A549 (cell line): ENCODE results near the gene CCNO. TPM values are rescaled to one million over a fixed set of nuclear protein-coding genes. Genes with fewer than 3 reads are reported as not detected.

ENCODE experiments used
- ATAC-seq, 2 experiments: fragments of 200-7000 bp in 1 of 2; fragments of >200 bp in 1 of 2; cut with Nextera tagmentation in 1 of 2; cut with Tn5 transposase in 1 of 2; 3 replicates each; pipeline versions ENCODE4 v1.8.0 to v1.9.1; 2018 to 2020; ENCODE audit warnings: mild to moderate bottlenecking in 1 of 2, moderate library complexity in 1 of 2
- CTCF ChIA-PET: fragments of 300-600 bp; sonication (Branson Sonifier 250); formaldehyde crosslinking; extraction: SDS; loops from one replicate; lab custom pipeline; 2021; ENCODE audit warnings: antibody characterized with exemption, inconsistent platforms; lab: Yijun Ruan, JAX
- POLR2A ChIA-PET: fragments of 350-600 bp; formaldehyde crosslinking; extraction: SDS; loops from one replicate; lab custom pipeline; 2021; ENCODE audit warnings: antibody characterized with exemption, inconsistent platforms; lab: Yijun Ruan, JAX
- DNase-seq, 2 experiments: peaks; one replicate each; pipeline versions ENCODE4 v3.0.0 to v3.0.0-alpha.2; 2011 to 2016; ENCODE audit warnings: low read depth in 1 of 2, low spot score in 1 of 2
- FAIRE-seq: peaks from 2 replicates; lab custom pipeline; 2011; peaks lifted over from hg19 to GRCh38; lab: Jason Lieb, UNC
- H3K27ac ChIP-seq, 2 experiments: fragments of >200 bp; sonication (Bioruptor Twin); formaldehyde crosslinking; 3 replicates each; pipeline ENCODE4 v1.5.1; 2016 to 2017
- H3K4me1 ChIP-seq: fragments of >200 bp; sonication (Bioruptor Twin); formaldehyde crosslinking; 3 replicates; pipeline ENCODE4 v1.6.1; 2016
- H3K4me2 ChIP-seq: fragments of >200 bp; sonication (Bioruptor Twin); formaldehyde crosslinking; 3 replicates; pipeline ENCODE4 v1.6.1; 2016
- H3K4me3 ChIP-seq: fragments of >200 bp; sonication (Bioruptor Twin); formaldehyde crosslinking; 3 replicates; pipeline ENCODE4 v1.5.1; 2016
- H3K9me3 ChIP-seq: fragments of >200 bp; sonication (Bioruptor Twin); formaldehyde crosslinking; 3 replicates; pipeline ENCODE4 v1.6.1; 2016
- CBX2 ChIP-seq: fragments of 200-600 bp; sonication (generic); IDR thresholded peaks from 2 replicates; pipeline ENCODE4 v1.6.1; 2016; ENCODE audit warnings: low read depth, mild to moderate bottlenecking, borderline replicate concordance
- FOSB ChIP-seq: fragments of 250-450 bp; sonication (Bioruptor Pico); IDR thresholded peaks from 2 replicates; pipeline ENCODE4 v1.5.0; 2020; ENCODE audit warnings: mild to moderate bottlenecking, moderate library complexity
- FOSL2 ChIP-seq, 2 experiments: fragments of 450-650 bp in 1 of 2; fragments of >200 bp in 1 of 2; sonication (Bioruptor Twin) in 1 of 2; formaldehyde crosslinking; IDR thresholded peaks; 2 replicates each; pipeline versions ENCODE4 v1.5.0 to v1.6.1; 2016 to 2020; ENCODE audit warnings: mild to moderate bottlenecking in 1 of 2, moderate library complexity in 1 of 2
- FOXS1 ChIP-seq: fragments of 250-450 bp; sonication (Bioruptor Pico); IDR thresholded peaks from 2 replicates; pipeline ENCODE4 v1.5.0; 2020; ENCODE audit warnings: mild to moderate bottlenecking, moderate library complexity
- GATA3 ChIP-seq: IDR thresholded peaks from 2 replicates; pipeline ENCODE4 v1.6.1; 2012; ENCODE audit warnings: borderline replicate concordance
- HOXB5 ChIP-seq: fragments of 250-450 bp; sonication (Bioruptor Pico); IDR thresholded peaks from 2 replicates; pipeline ENCODE4 v1.5.0; 2020; ENCODE audit warnings: mild to moderate bottlenecking, moderate library complexity
- JUNB ChIP-seq: fragments of >200 bp; sonication (Bioruptor Twin); formaldehyde crosslinking; IDR thresholded peaks from 2 replicates; pipeline ENCODE4 v1.6.1; 2016
- KDM1A ChIP-seq: fragments of 200-600 bp; sonication (generic); IDR thresholded peaks from 2 replicates; pipeline ENCODE4 v1.6.1; 2016; ENCODE audit warnings: low read depth, mild to moderate bottlenecking
- MAFK ChIP-seq: fragments of 450-650 bp; IDR thresholded peaks from 2 replicates; pipeline ENCODE4 v1.6.1; 2014; ENCODE audit not compliant: partially characterized antibody
- MAZ ChIP-seq: fragments of 150-350 bp; IDR thresholded peaks from 2 replicates; pipeline ENCODE4 v1.6.1; 2014; ENCODE audit warnings: antibody characterized with exemption, low read depth, low read length, borderline replicate concordance
- NPAS2 ChIP-seq: fragments of 250-450 bp; sonication (Bioruptor Pico); IDR thresholded peaks from 2 replicates; pipeline ENCODE4 v1.8.0; 2022; ENCODE audit warnings: mild to moderate bottlenecking, moderate library complexity, borderline replicate concordance
- NR3C1 ChIP-seq: fragments of >200 bp; sonication (Bioruptor Twin); formaldehyde crosslinking; IDR thresholded peaks from 3 replicates; pipeline ENCODE4 v1.6.1; 2017
- POLR2A ChIP-seq: IDR thresholded peaks from 2 replicates; pipeline ENCODE4 v1.6.1; 2012; ENCODE audit warnings: mild to moderate bottlenecking, low read length
- RARB ChIP-seq: fragments of 250-450 bp; sonication (Bioruptor Pico); IDR thresholded peaks from 2 replicates; pipeline ENCODE4 v1.8.0; 2021; ENCODE audit warnings: mild to moderate bottlenecking, moderate library complexity
- SREBF2 ChIP-seq: fragments of 450-650 bp; IDR thresholded peaks from 2 replicates; pipeline ENCODE4 v1.6.1; 2014; ENCODE audit warnings: mild to moderate bottlenecking, moderate library complexity
- TP53 ChIP-seq: fragments of 250-450 bp; sonication (Bioruptor Pico); IDR thresholded peaks from 2 replicates; pipeline ENCODE4 v1.5.0; 2021; ENCODE audit warnings: mild to moderate bottlenecking, moderate library complexity
- ZNF302 ChIP-seq: fragments of 250-450 bp; sonication (Bioruptor Pico); IDR thresholded peaks from 2 replicates; pipeline ENCODE4 v1.9.0; 2021; ENCODE audit warnings: inconsistent platforms, mild to moderate bottlenecking, moderate library complexity
- WGBS: methylation state at CpG from one replicate; pipeline ENCODE4 v1.1.6; 2017; ENCODE audit errors: missing lambda C conversion rate; 5-methylcytosine and 5-hydroxymethylcytosine counted together
- polyA plus RNA-seq, 4 experiments: library from polyadenylated mRNA; depleted of rRNA in 3 of 4; stranded (reverse); fragments of >200 nt; fragmentation: RNase III in 1 of 4; extraction: RNeasy Plus Mini Kit Qiagen cat#74134 plus additional on column Dnase treatment in 1 of 4; gene quantifications; 2 replicates in 3 of 4; 3 replicates in 1 of 4; pipeline ENCODE4 v1.2.3, GENCODE V29; 2011 to 2017
- TF ChIP-seq, protein P1 (sequence below): fragments of 250-450 bp; sonication (Bioruptor Pico); IDR thresholded peaks from 2 replicates; pipeline ENCODE4 v1.5.0; 2020; ENCODE audit warnings: low read depth, mild to moderate bottlenecking, moderate library complexity
- TF ChIP-seq, protein P2 (sequence below): fragments of 450-650 bp; IDR thresholded peaks from 2 replicates; pipeline ENCODE4 v1.6.1; 2014; ENCODE audit warnings: antibody characterized with exemption
- TF ChIP-seq, protein P3 (sequence below): fragments of >200 bp; sonication (Bioruptor Twin); formaldehyde crosslinking; IDR thresholded peaks from 3 replicates; pipeline ENCODE4 v1.5.1; 2016
- TF ChIP-seq, protein P4 (sequence below): IDR thresholded peaks from 2 replicates; pipeline ENCODE4 v1.6.1; 2012

Gene CCNO
- polyA plus RNA-seq, 2 of the 4 experiments (the other 2 are of a cell fraction): 2.2 to 4.8 TPM

DNA sequence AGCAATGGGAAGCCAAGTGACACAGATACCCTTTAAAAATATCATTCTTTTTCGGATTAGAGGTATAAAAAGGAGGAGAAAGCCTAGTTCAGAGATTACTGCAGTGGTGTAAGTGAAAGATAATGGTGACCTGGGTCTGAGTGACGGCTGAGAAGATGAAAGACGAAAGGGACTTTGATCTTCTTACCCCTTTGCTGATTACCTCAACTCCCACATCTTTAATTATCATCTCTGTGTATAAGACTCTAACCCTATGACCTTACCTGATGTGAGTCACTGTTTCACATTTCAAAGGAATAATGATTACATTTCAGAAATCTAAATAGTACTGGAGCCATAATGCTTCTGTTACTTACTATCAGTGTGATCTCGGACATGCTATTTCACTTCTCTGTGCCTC is 21.4 kb upstream of the CCNO start:
- POLR2A ChIA-PET: no interaction called here
- no peak overlapping the region for H3K4me2 ChIP-seq
- FAIRE-seq (no peak), ATAC-seq (no peak), DNase-seq (no peak)
- TF ChIP-seq FOSB (CRISPR knock-in tag) (no peak), RARB (CRISPR knock-in tag) (no peak), JUNB (no peak), FOXS1 (CRISPR knock-in tag) (no peak), FOSL2 (IDR thresholded peaks at IDR 0.05) (no peak), FOSL2 (CRISPR knock-in tag; IDR thresholded peaks at IDR 0.05) (no peak), ZNF302 (CRISPR knock-in tag) (no peak), MAZ (no peak), POLR2A (no peak), HOXB5 (CRISPR knock-in tag) (no peak), KDM1A (no peak), SREBF2 (no peak), CBX2 (no peak), TP53 (CRISPR knock-in tag) (no peak), NR3C1 (no peak), NPAS2 (CRISPR knock-in tag) (no peak), GATA3 (no peak)
- TF ChIP-seq, protein P1, sequence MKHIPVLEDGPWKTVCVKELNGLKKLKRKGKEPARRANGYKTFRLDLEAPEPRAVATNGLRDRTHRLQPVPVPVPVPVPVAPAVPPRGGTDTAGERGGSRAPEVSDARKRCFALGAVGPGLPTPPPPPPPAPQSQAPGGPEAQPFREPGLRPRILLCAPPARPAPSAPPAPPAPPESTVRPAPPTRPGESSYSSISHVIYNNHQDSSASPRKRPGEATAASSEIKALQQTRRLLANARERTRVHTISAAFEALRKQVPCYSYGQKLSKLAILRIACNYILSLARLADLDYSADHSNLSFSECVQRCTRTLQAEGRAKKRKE (CRISPR knock-in tag): no peak
- TF ChIP-seq, protein P2, sequence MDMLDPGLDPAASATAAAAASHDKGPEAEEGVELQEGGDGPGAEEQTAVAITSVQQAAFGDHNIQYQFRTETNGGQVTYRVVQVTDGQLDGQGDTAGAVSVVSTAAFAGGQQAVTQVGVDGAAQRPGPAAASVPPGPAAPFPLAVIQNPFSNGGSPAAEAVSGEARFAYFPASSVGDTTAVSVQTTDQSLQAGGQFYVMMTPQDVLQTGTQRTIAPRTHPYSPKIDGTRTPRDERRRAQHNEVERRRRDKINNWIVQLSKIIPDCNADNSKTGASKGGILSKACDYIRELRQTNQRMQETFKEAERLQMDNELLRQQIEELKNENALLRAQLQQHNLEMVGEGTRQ: no peak
- TF ChIP-seq, protein P3, sequence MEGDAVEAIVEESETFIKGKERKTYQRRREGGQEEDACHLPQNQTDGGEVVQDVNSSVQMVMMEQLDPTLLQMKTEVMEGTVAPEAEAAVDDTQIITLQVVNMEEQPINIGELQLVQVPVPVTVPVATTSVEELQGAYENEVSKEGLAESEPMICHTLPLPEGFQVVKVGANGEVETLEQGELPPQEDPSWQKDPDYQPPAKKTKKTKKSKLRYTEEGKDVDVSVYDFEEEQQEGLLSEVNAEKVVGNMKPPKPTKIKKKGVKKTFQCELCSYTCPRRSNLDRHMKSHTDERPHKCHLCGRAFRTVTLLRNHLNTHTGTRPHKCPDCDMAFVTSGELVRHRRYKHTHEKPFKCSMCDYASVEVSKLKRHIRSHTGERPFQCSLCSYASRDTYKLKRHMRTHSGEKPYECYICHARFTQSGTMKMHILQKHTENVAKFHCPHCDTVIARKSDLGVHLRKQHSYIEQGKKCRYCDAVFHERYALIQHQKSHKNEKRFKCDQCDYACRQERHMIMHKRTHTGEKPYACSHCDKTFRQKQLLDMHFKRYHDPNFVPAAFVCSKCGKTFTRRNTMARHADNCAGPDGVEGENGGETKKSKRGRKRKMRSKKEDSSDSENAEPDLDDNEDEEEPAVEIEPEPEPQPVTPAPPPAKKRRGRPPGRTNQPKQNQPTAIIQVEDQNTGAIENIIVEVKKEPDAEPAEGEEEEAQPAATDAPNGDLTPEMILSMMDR: no peak
- TF ChIP-seq, protein P4, sequence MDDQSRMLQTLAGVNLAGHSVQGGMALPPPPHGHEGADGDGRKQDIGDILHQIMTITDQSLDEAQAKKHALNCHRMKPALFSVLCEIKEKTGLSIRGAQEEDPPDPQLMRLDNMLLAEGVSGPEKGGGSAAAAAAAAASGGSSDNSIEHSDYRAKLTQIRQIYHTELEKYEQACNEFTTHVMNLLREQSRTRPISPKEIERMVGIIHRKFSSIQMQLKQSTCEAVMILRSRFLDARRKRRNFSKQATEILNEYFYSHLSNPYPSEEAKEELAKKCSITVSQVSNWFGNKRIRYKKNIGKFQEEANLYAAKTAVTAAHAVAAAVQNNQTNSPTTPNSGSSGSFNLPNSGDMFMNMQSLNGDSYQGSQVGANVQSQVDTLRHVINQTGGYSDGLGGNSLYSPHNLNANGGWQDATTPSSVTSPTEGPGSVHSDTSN: no peak
- H3K4me3 ChIP-seq: no peak overlapping the region
- H3K9me3 ChIP-seq: no peaks in the 10 kb centered on the region
- 83% methylated on average over 4 of the region's 4 CpGs for WGBS
- CTCF ChIA-PET: no interaction called here
- H3K4me1 ChIP-seq: no peaks in the 10 kb centered on the region
- H3K27ac ChIP-seq: no peak overlapping the region

DNA sequence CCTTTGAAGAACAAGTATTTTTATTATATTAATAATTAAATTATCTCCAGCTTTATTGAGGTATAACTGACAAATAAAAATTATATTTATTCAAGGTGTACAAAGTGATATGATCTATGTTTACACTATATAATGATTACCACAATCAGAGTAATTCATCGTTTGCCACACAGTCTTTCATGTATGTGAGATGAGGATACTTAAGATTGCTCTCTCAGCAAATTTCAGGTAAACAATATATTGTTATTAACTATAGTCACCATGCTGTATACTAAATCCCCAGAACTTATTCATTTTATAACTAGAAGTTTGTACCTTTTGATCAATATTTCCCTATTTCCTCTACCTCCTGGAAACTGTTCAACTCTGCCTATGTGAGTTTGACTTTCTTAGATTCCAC is 16.7 kb upstream of the CCNO start:
- WGBS: 24% methylated on average over 1 of the region's 1 CpG
- TF ChIP-seq NPAS2 (CRISPR knock-in tag) (no peak), GATA3 (no peak), MAFK (peak; percentile 39)
- Histone ChIP-seq H3K4me3 (no peak overlapping the region), H3K27ac (no peak overlapping the region), H3K4me2 (no peak overlapping the region), H3K4me1 (no peaks in the 10 kb centered on the region), H3K9me3 (peaks cover 7% of the 10 kb centered on the region)
- ATAC-seq (no peak), DNase-seq (no peak), FAIRE-seq (no peak)
- POLR2A ChIA-PET: no interaction called here
- CTCF ChIA-PET: interaction anchor here (1.6 kb wide), 1 partner anchor 24 kb away, joined by 6 read pairs; no protein-coding TSS in a partner anchor
